Measurements from ENCODE around the gene E4F1. TPM values are rescaled to one million over a fixed set of nuclear protein-coding genes. Genes with fewer than 3 reads are reported as not detected.

The E4F1 gene
- polyA plus RNA-seq, 1 experiment: 17.6 TPM

DNA sequence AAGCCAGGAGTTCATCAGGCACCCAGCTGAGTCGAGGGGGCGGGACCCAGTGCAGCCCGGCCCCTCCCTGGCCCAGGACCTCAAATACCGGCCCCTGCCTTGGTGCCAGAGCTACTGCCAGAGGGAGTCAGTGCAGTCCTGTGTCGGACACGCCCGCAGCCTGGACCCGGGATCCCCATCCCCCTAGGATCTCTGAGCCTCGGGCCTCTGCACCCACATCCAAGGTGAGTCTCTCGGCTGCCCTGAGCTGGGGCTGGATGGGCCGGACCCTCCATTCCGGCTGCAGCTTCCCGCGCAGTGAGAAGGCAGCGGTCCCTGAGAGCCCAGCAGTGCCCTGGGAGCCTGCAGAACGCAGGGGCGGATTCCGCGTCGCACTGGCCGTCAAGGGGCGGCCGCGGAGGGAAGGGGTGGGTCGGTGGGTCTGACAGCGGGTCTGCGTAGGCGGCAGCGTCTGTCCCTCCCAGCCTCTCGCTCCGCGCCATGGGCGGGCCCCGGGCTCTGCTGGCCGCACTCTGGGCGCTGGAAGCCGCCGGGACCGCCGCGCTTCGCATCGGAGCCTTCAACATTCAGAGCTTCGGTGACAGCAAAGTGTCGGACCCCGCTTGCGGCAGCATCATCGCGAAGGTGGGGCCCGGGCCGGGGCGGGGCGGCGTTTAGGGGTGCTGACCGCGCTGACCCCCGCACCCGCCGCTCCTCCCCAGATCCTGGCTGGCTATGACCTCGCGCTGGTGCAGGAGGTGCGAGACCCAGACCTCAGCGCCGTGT lies 13.1 kb downstream of the E4F1 start, which contains the start of gene DNASE1L2:
Gene DNASE1L2, plus strand, starts transcription at position 108 of the 765 bp plus-strand sequence. Its CDS starts 373 bp downstream, at position 481.
- CTCF ChIA-PET: no interaction called here
- H3K36me3 ChIP-seq (ENCODE audit: control insufficient read depth, insufficient read depth, low read length): peaks cover 30% of the 10 kb centered on the region
- H3K4me3 ChIP-seq (ENCODE audit: low read depth, low read length): no peak within 1 kb of the TSS; the same call in 1 of the 2 replicates
- TF ChIP-seq, protein P1, sequence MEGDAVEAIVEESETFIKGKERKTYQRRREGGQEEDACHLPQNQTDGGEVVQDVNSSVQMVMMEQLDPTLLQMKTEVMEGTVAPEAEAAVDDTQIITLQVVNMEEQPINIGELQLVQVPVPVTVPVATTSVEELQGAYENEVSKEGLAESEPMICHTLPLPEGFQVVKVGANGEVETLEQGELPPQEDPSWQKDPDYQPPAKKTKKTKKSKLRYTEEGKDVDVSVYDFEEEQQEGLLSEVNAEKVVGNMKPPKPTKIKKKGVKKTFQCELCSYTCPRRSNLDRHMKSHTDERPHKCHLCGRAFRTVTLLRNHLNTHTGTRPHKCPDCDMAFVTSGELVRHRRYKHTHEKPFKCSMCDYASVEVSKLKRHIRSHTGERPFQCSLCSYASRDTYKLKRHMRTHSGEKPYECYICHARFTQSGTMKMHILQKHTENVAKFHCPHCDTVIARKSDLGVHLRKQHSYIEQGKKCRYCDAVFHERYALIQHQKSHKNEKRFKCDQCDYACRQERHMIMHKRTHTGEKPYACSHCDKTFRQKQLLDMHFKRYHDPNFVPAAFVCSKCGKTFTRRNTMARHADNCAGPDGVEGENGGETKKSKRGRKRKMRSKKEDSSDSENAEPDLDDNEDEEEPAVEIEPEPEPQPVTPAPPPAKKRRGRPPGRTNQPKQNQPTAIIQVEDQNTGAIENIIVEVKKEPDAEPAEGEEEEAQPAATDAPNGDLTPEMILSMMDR (IDR thresholded peaks at IDR 0.05; ENCODE audit: insufficient read depth, low read depth, low read length): no peak
- no peak for DNase-seq (ENCODE audit: low read depth)
- POLR2A ChIA-PET: interaction anchor here (0.6 kb wide), 1 partner anchor 232 kb away, joined by 4 read pairs; no protein-coding TSS in a partner anchor
- H3K27me3 ChIP-seq (ENCODE audit: control insufficient read depth, insufficient read depth, low read length): no peaks in the 10 kb centered on the region

DNA sequence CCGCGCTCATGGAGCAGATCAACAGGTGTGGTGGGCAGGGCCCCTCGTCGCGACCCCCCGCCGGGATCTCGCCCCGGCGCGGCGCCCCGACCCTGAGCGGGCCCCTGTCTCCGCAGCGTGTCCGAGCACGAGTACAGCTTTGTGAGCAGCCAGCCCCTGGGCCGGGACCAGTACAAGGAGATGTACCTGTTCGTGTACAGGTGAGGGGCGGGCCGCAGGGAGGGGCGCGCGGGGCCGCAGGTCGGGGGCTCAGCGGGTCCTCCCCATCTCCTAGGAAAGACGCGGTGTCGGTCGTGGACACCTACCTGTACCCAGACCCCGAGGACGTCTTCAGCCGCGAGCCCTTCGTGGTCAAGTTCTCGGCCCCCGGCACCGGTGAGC lies 13.7 kb downstream of the E4F1 start:
- H3K27me3 ChIP-seq (ENCODE audit: control insufficient read depth, insufficient read depth, low read length): no peaks in the 10 kb centered on the region
- ChIA-PET POLR2A (no interaction called here), CTCF (no interaction called here)
- H3K4me3 ChIP-seq (ENCODE audit: low read depth, low read length): no peak overlapping the region
- DNase-seq (ENCODE audit: low read depth): no peak
- TF ChIP-seq, protein P1 (IDR thresholded peaks at IDR 0.05; ENCODE audit: insufficient read depth, low read depth, low read length): no peak
- H3K36me3 ChIP-seq (ENCODE audit: control insufficient read depth, insufficient read depth, low read length): peaks cover 25% of the 10 kb centered on the region

DNA sequence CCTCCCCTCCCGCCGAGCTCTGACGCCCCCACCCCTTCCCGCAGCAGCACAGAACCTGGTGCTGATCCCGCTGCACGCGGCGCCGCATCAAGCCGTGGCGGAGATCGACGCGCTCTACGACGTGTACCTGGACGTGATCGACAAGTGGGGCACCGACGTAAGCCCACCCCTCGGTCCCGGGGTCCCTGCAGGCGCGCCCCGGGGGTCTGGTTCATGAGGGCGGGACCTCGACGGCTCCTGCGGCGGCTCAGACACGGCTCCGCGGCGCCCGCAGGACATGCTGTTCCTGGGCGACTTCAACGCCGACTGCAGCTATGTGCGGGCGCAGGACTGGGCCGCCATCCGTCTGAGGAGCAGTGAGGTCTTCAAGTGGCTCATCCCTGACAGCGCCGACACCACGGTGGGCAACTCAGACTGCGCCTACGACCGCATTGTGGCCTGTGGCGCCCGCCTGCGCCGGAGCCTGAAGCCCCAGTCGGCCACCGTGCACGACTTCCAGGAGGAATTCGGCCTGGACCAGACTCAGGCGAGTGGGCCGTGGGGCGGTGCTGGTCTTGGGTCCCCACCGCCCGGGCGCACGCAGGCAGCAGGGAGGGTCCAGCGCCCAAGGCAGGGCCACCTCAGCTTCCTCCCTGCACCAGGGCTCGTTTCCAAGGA lies 14.2 kb downstream of the E4F1 start:
- no peak overlapping the region for H3K4me3 ChIP-seq (ENCODE audit: low read depth, low read length)
- peaks cover 23% of the 10 kb centered on the region for H3K36me3 ChIP-seq (ENCODE audit: control insufficient read depth, insufficient read depth, low read length)
- TF ChIP-seq, protein P1 (IDR thresholded peaks at IDR 0.05; ENCODE audit: insufficient read depth, low read depth, low read length): no peak
- H3K27me3 ChIP-seq (ENCODE audit: control insufficient read depth, insufficient read depth, low read length): no peaks in the 10 kb centered on the region
- POLR2A ChIA-PET: no interaction called here
- CTCF ChIA-PET: no interaction called here
- no peak for DNase-seq (ENCODE audit: low read depth)

DNA sequence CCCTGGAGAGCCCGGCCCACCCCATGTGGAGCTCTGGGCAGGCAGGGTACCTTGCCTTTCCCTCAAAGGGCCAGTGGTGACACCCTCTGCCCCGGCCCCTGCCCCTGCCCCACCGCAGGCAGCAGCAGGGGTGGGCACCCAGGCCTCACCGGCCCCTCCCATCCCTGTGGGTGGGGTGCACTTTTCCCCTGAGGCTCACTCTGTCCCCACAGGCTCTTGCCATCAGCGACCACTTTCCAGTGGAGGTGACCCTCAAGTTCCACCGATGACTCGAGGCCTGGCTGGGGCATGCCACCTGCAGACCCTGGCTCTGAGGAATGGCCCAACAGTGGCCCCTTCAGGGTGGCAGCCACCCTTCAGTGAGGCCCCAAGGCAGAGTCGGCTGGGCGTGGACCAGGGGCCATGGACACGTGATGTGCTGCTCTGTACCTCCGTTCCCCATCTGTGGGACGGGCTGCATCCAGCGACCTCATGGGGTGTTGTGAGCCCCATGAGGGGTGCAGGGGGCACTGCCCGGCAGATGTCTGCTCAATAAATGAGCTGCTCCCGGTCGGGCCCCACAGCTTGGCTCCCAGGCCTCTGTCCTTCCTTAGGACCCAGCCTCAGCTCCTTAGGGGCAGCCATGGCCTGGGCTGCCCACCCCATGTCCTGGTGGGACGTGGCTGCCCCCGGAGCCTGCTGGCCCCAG lies 14.9 kb downstream of the E4F1 start:
- TF ChIP-seq, protein P1 (IDR thresholded peaks at IDR 0.05; ENCODE audit: insufficient read depth, low read depth, low read length): no peak
- H3K27me3 ChIP-seq (ENCODE audit: control insufficient read depth, insufficient read depth, low read length): no peaks in the 10 kb centered on the region
- DNase-seq (ENCODE audit: low read depth): no peak
- CTCF ChIA-PET: interaction anchor here (0.8 to 0.9 kb wide), 2 partner anchors 12 to 13 kb away, joined by 3 read pairs; partner anchors contain the start of gene ECI1
- POLR2A ChIA-PET: no interaction called here
- peaks cover 20% of the 10 kb centered on the region for H3K36me3 ChIP-seq (ENCODE audit: control insufficient read depth, insufficient read depth, low read length)
- no peak overlapping the region for H3K4me3 ChIP-seq (ENCODE audit: low read depth, low read length)
